ENCODE data around the gene WWC2. TPM values are rescaled to one million over a fixed set of nuclear protein-coding genes. Genes with fewer than 3 reads are reported as not detected.
"Not testable (repeated sequence)": the region's sequence is repeated elsewhere in the genome, so short reads cannot be mapped to it uniquely, and the experiment has no call there.

The WWC2 gene
- polyA plus RNA-seq, 2 of the 4 experiments (the other 2 are of a cell fraction), result 14.9 to 26.9 TPM

GRCh38 chr4:183149616-183150539 lies 50.8 kb downstream of the WWC2 start (continued):
- TF ChIP-seq ZSCAN20 (CRISPR knock-in tag; IDR thresholded peaks at IDR 0.05), result no peak
- no peak for TF ChIP-seq EHF (CRISPR knock-in tag; IDR thresholded peaks at IDR 0.05)

GRCh38 chr4:183150664-183151063 lies 51.6 kb downstream of the WWC2 start:
- H3K9me3 ChIP-seq; H3K4me1 ChIP-seq; H3K4me2 ChIP-seq; CTCF ChIA-PET; FAIRE-seq; ATAC-seq; H3K4me3 ChIP-seq; DNase-seq (ENCODE audit: low read depth in 1 of 2, low spot score in 1 of 2); H3K27ac ChIP-seq; POLR2A ChIA-PET: not testable (repeated sequence)
- WGBS (ENCODE audit: missing lambda C conversion rate), result 97% methylated on average over 5 of the region's 5 CpGs

GRCh38 chr4:183152232-183152631 lies 53.2 kb downstream of the WWC2 start:
- DNase-seq (ENCODE audit: low read depth in 1 of 2, low spot score in 1 of 2); H3K27ac ChIP-seq; POLR2A ChIA-PET; H3K9me3 ChIP-seq; H3K4me2 ChIP-seq; H3K4me3 ChIP-seq; FAIRE-seq; ATAC-seq: not testable (repeated sequence)
- WGBS (ENCODE audit: missing lambda C conversion rate), result 93% methylated on average over 4 of the region's 4 CpGs
- peaks cover 13% of the 10 kb centered on the region; the same call in 2 of the 3 replicates for H3K4me1 ChIP-seq
- CTCF ChIA-PET, result interaction anchor here (1.3 kb wide), 1 partner anchor 11 kb away, joined by 3 read pairs; no protein-coding TSS in a partner anchor

- Histone ChIP-seq H3K4me1 (peaks cover 14% of the 10 kb centered on the region; the same call in 2 of the 3 replicates), H3K4me3 (no peak overlapping the region), H3K27ac (no peak overlapping the region), H3K9me3 (no peaks in the 10 kb centered on the region), H3K4me2 (no peak overlapping the region)
- CTCF ChIA-PET, result interaction anchor here (1.3 kb wide), 1 partner anchor 12 kb away, joined by 3 read pairs; no protein-coding TSS in a partner anchor
- ATAC-seq (no peak), DNase-seq (ENCODE audit: low read depth in 1 of 2, low spot score in 1 of 2) (no peak), FAIRE-seq (no peak)
- POLR2A ChIA-PET, result no interaction called here
- 91% methylated on average over 6 of the region's 6 CpGs for WGBS (ENCODE audit: missing lambda C conversion rate)
- TF ChIP-seq JUNB (IDR thresholded peaks at IDR 0.05) (no peak), EHF (CRISPR knock-in tag; IDR thresholded peaks at IDR 0.05) (no peak), RARB (CRISPR knock-in tag; IDR thresholded peaks at IDR 0.05) (no peak), HMGXB4 (CRISPR knock-in tag; IDR thresholded peaks at IDR 0.05; ENCODE audit: borderline replicate concordance) (no peak), RFX5 (IDR thresholded peaks at IDR 0.05) (no peak), POLR2AphosphoS2 (conservative IDR thresholded peaks at IDR 0.05; ENCODE audit: low read length) (no peak), ZSCAN20 (CRISPR knock-in tag; IDR thresholded peaks at IDR 0.05) (no peak), E2F6 (IDR thresholded peaks at IDR 0.05; ENCODE audit: borderline replicate concordance, low read depth) (no peak)
These were observed 54.3 kb downstream of the WWC2 start for GRCh38 chr4:183153190-183153916.

GRCh38 chr4:183154701-183155391 lies 55.8 kb downstream of the WWC2 start:
- Histone ChIP-seq H3K9me3 (no peaks in the 10 kb centered on the region), H3K4me1 (peaks cover 14% of the 10 kb centered on the region; the same call in 2 of the 3 replicates), H3K27ac (no peak overlapping the region), H3K4me3 (no peak overlapping the region), H3K4me2 (no peak overlapping the region)
- CTCF ChIA-PET, result no interaction called here
- POLR2A ChIA-PET, result no interaction called here
- TF ChIP-seq FOSB (CRISPR knock-in tag; IDR thresholded peaks at IDR 0.05) (no peak), CBX8 (IDR thresholded peaks at IDR 0.05) (no peak), ELK1 (IDR thresholded peaks at IDR 0.05; ENCODE audit: low read depth, low read length) (no peak), FOXS1 (CRISPR knock-in tag; IDR thresholded peaks at IDR 0.05) (no peak), ESRRA (IDR thresholded peaks at IDR 0.05; ENCODE audit: borderline replicate concordance, low read length) (no peak), POLR2AphosphoS2 (conservative IDR thresholded peaks at IDR 0.05; ENCODE audit: low read length) (no peak), SREBF2 (IDR thresholded peaks at IDR 0.05) (no peak), CEBPB (IDR thresholded peaks at IDR 0.05) (no peak), EP300 (IDR thresholded peaks at IDR 0.05) (no peak), RFX5 (IDR thresholded peaks at IDR 0.05) (no peak), CHD2 (IDR thresholded peaks at IDR 0.05; ENCODE audit: low read length, partially characterized antibody) (no peak), POLR2A (IDR thresholded peaks at IDR 0.05; ENCODE audit: low read length) (no peak)
- no peak for ATAC-seq
- DNase-seq (ENCODE audit: low read depth in 1 of 2, low spot score in 1 of 2), result no peak
- no peak for FAIRE-seq
- WGBS (ENCODE audit: missing lambda C conversion rate), result 77% methylated on average over 10 of the region's 10 CpGs

Data from A549 (cell line).